H1 (cell line): ENCODE measurements around the gene TRAF3IP1. TPM values are rescaled to one million over a fixed set of nuclear protein-coding genes. Genes with fewer than 3 reads are reported as not detected.

Source experiments
- CTCF ChIA-PET: fragments of 300-600 bp; sonication (Branson Sonifier 250); formaldehyde crosslinking; loops from one replicate; lab custom pipeline; 2021; ENCODE audit not compliant: partially characterized antibody; lab: Charles Lee
- POLR2A ChIA-PET: fragments of 300-600 bp; sonication (Branson Sonifier 250); formaldehyde crosslinking; loops from one replicate; lab custom pipeline; 2021; ENCODE audit warnings: inconsistent platforms; ENCODE audit not compliant: partially characterized antibody; lab: Charles Lee
- DNase-seq, 2 experiments: peaks; one replicate each; pipeline versions ENCODE4 v3.0.0 to v3.0.0-alpha.2; 2010 to 2022; ENCODE audit warnings: low spot score in 2 of 2, low read depth in 1 of 2, mixed read lengths in 1 of 2
- FAIRE-seq: peaks from 2 replicates; lab custom pipeline; 2011; peaks lifted over from hg19 to GRCh38; lab: Jason Lieb, UNC
- H2AFZ ChIP-seq: 2 replicates; pipeline ENCODE4 v1.8.1; 2012; ENCODE audit warnings: low read length, inconsistent platforms
- H2AK5ac ChIP-seq: 2 replicates; pipeline ENCODE4 v1.6.1; 2013; ENCODE audit warnings: low read depth, low read length
- H2BK120ac ChIP-seq: replicated peaks from 2 replicates; pipeline ENCODE3; 2013; ENCODE audit warnings: low read depth, low read length, inconsistent platforms
- H2BK12ac ChIP-seq: 2 replicates; pipeline ENCODE4 v1.6.1; 2013; ENCODE audit warnings: low read depth, low read length
- H2BK15ac ChIP-seq: 2 replicates; pipeline ENCODE4 v1.6.1; 2013; ENCODE audit warnings: low read length
- H2BK20ac ChIP-seq: 2 replicates; pipeline ENCODE4 v1.6.1; 2013; ENCODE audit warnings: low read length
- H2BK5ac ChIP-seq: 2 replicates; pipeline ENCODE4 v1.6.1; 2013; ENCODE audit warnings: low read depth, low read length
- H3K14ac ChIP-seq: 2 replicates; pipeline ENCODE4 v1.6.1; 2013; ENCODE audit warnings: inconsistent platforms; ENCODE audit not compliant: insufficient read length
- H3K18ac ChIP-seq: 2 replicates; pipeline ENCODE4 v1.6.1; 2013; ENCODE audit warnings: low read length; ENCODE audit errors: extremely low read depth
- H3K23ac ChIP-seq: 2 replicates; pipeline ENCODE4 v1.6.1; 2013; ENCODE audit warnings: inconsistent platforms; ENCODE audit not compliant: insufficient read length
- H3K23me2 ChIP-seq: 2 replicates; pipeline ENCODE4 v1.6.1; 2013; ENCODE audit warnings: low read depth, low read length
- H3K27ac ChIP-seq: 2 replicates; pipeline ENCODE4 v1.6.1; 2011; ENCODE audit warnings: low read depth, low read length, inconsistent platforms
- H3K27me3 ChIP-seq, 4 experiments: replicated peaks in 1 of 4; 1 replicate in 1 of 4; 2 replicates in 3 of 4; pipeline versions ENCODE4 v1.6.1 to v1.8.1; 2011 to 2013; ENCODE audit warnings: low read length in 3 of 4, mild to moderate bottlenecking in 3 of 4, inconsistent platforms in 2 of 4, mixed read lengths in 2 of 4, moderate library complexity in 1 of 4; ENCODE audit not compliant: control insufficient read depth in 3 of 4, insufficient read depth in 3 of 4; ENCODE audit errors: extremely low read depth in 1 of 4
- H3K36me3 ChIP-seq, 4 experiments: 2 replicates each; pipeline versions ENCODE4 v1.6.1 to v1.8.1; 2011 to 2013; ENCODE audit warnings: mild to moderate bottlenecking in 4 of 4, low read length in 3 of 4, moderate library complexity in 2 of 4, control low read depth in 1 of 4, inconsistent platforms in 1 of 4; ENCODE audit not compliant: insufficient read depth in 4 of 4, control insufficient read depth in 2 of 4
- H3K4ac ChIP-seq: replicated peaks from 2 replicates; pipeline ENCODE3; 2013; ENCODE audit warnings: low read length, low read depth, mixed read lengths, inconsistent platforms; ENCODE audit not compliant: insufficient read length
- H3K4me1 ChIP-seq, 4 experiments: replicated peaks in 1 of 4; 1 replicate in 1 of 4; 2 replicates in 3 of 4; pipeline versions ENCODE4 v1.6.1 to v1.8.1; 2011 to 2013; ENCODE audit warnings: low read length in 3 of 4, inconsistent platforms in 2 of 4, mixed read lengths in 1 of 4; ENCODE audit not compliant: insufficient read depth in 4 of 4, control insufficient read depth in 3 of 4
- H3K4me2 ChIP-seq, 2 experiments: 2 replicates each; pipeline versions ENCODE4 v1.6.1 to v1.8.1; 2011 to 2013; ENCODE audit warnings: low read depth in 2 of 2, low read length in 2 of 2, control low read depth in 1 of 2, inconsistent platforms in 1 of 2, mild to moderate bottlenecking in 1 of 2; ENCODE audit not compliant: insufficient read depth in 1 of 2
- H3K4me3 ChIP-seq, 4 experiments: fragments of 200-600, 300-600 bp in 1 of 4; sonication (generic), shearing (Covaris generic), sonication (Bioruptor Twin) in 1 of 4; 2 replicates each; pipeline versions ENCODE4 v1.5.1 to v1.8.1; 2011 to 2016; ENCODE audit warnings: low read length in 4 of 4, low read depth in 3 of 4, control low read depth in 2 of 4, inconsistent platforms in 2 of 4, mild to moderate bottlenecking in 2 of 4, mixed read lengths in 1 of 4, moderate library complexity in 1 of 4; ENCODE audit not compliant: insufficient read depth in 2 of 4; ENCODE audit errors: extremely low read depth in 1 of 4
- H3K56ac ChIP-seq: replicated peaks from 2 replicates; pipeline ENCODE3; 2013; ENCODE audit warnings: low read depth, mild to moderate bottlenecking, mixed read lengths, low read length, inconsistent platforms; ENCODE audit not compliant: insufficient read length
- H3K79me1 ChIP-seq: 2 replicates; pipeline ENCODE4 v1.6.1; 2013; ENCODE audit warnings: low read depth, low read length, control low read depth
- H3K79me2 ChIP-seq, 2 experiments: 2 replicates each; pipeline versions ENCODE4 v1.6.1 to v1.8.1; 2012 to 2013; ENCODE audit warnings: low read length in 2 of 2, mild to moderate bottlenecking in 2 of 2, inconsistent platforms in 1 of 2; ENCODE audit not compliant: insufficient read depth in 2 of 2, control insufficient read depth in 1 of 2
- H3K9ac ChIP-seq, 4 experiments: replicated peaks in 1 of 4; 1 replicate in 1 of 4; 2 replicates in 3 of 4; pipeline versions ENCODE4 v1.6.1 to v1.8.1; 2011 to 2013; ENCODE audit warnings: low read depth in 3 of 4, low read length in 3 of 4, control low read depth in 2 of 4, mild to moderate bottlenecking in 2 of 4, moderate library complexity in 2 of 4, inconsistent platforms in 1 of 4; ENCODE audit errors: extremely low read depth in 1 of 4
- H3K9me3 ChIP-seq, 2 experiments: 2 replicates each; pipeline versions ENCODE4 v1.6.1 to v1.8.1; 2012 to 2013; ENCODE audit warnings: mild to moderate bottlenecking in 2 of 2, moderate library complexity in 2 of 2, control low read depth in 1 of 2, inconsistent platforms in 1 of 2, low read depth in 1 of 2, low read length in 1 of 2, mixed read lengths in 1 of 2; ENCODE audit not compliant: insufficient read depth in 2 of 2
- H4K20me1 ChIP-seq, 2 experiments: replicated peaks in 1 of 2; 2 replicates each; pipeline versions ENCODE3 to v1.8.1; 2011 to 2013; ENCODE audit warnings: inconsistent platforms in 2 of 2, low read length in 2 of 2, mild to moderate bottlenecking in 1 of 2; ENCODE audit not compliant: insufficient read depth in 2 of 2, control insufficient read depth in 1 of 2
- H4K5ac ChIP-seq: 2 replicates; pipeline ENCODE4 v1.6.1; 2013; ENCODE audit warnings: low read length, low read depth, mixed read lengths, inconsistent platforms; ENCODE audit not compliant: insufficient read length
- H4K8ac ChIP-seq: 2 replicates; pipeline ENCODE4 v1.8.0; 2013; ENCODE audit warnings: mild to moderate bottlenecking, moderate library complexity, low read length, inconsistent platforms; ENCODE audit not compliant: insufficient read depth; ENCODE audit errors: extremely low read depth
- H4K91ac ChIP-seq: replicated peaks from 2 replicates; pipeline ENCODE3; 2013; ENCODE audit warnings: low read length, mixed read lengths, inconsistent platforms; ENCODE audit not compliant: insufficient read length
- BRCA1 ChIP-seq: IDR thresholded peaks from 2 replicates; pipeline ENCODE4 v1.6.1; 2012; ENCODE audit warnings: low read depth, low read length, improper control_type of control experiment
- CBX8 ChIP-seq: fragments of 300-800, 300-1000 bp; sonication (generic); IDR thresholded peaks from 2 replicates; pipeline ENCODE4 v1.7.1; 2016; ENCODE audit warnings: low read depth, low read length, borderline replicate concordance
- CHD2 ChIP-seq: IDR thresholded peaks from 2 replicates; pipeline ENCODE4 v1.6.1; 2012; ENCODE audit warnings: low read length, improper control_type of control experiment
- CTBP2 ChIP-seq: IDR thresholded peaks from 2 replicates; pipeline ENCODE4 v1.7.0; 2011; ENCODE audit warnings: borderline replicate concordance, mild to moderate bottlenecking, moderate library complexity, mixed read lengths, low read length; ENCODE audit not compliant: insufficient read depth, insufficient read length
- EZH2 ChIP-seq: fragments of 200-600 bp; sonication (generic); IDR thresholded peaks from 2 replicates; pipeline ENCODE4 v1.7.1; 2012; ENCODE audit warnings: low read depth, mild to moderate bottlenecking, moderate library complexity, low read length, inconsistent platforms; ENCODE audit not compliant: severe bottlenecking
- GTF2F1 ChIP-seq: IDR thresholded peaks from 2 replicates; pipeline ENCODE4 v1.6.1; 2012; ENCODE audit warnings: low read depth, low read length, improper control_type of control experiment, borderline replicate concordance
- HDAC2 ChIP-seq, 2 experiments: fragments of 300-600 bp in 1 of 2; sonication (generic) in 1 of 2; IDR thresholded peaks; 2 replicates each; pipeline ENCODE4 v1.6.1; 2011 to 2012; ENCODE audit warnings: low read depth in 2 of 2, low read length in 2 of 2, mild to moderate bottlenecking in 2 of 2, moderate library complexity in 2 of 2, borderline replicate concordance in 1 of 2, inconsistent platforms in 1 of 2
- JUND ChIP-seq: IDR thresholded peaks from 2 replicates; pipeline ENCODE4 v1.6.1; 2011; ENCODE audit warnings: mild to moderate bottlenecking, improper control_type of control experiment, low read length
- KDM1A ChIP-seq: fragments of 200-600, 300-600 bp; sonication (generic); IDR thresholded peaks from 2 replicates; pipeline ENCODE4 v1.7.1; 2016; ENCODE audit warnings: mild to moderate bottlenecking, low read length, borderline replicate concordance
- RNF2 ChIP-seq: fragments of 200-900, 300-1000 bp; sonication (generic); IDR thresholded peaks from 2 replicates; pipeline ENCODE4 v1.7.1; 2016; ENCODE audit warnings: borderline replicate concordance, low read depth, mild to moderate bottlenecking, antibody characterized with exemption, low read length; ENCODE audit not compliant: poor library complexity, severe bottlenecking; ENCODE audit errors: missing control alignments
- TAF1 ChIP-seq: IDR thresholded peaks from 2 replicates; pipeline ENCODE4 v1.6.1; 2011; ENCODE audit warnings: mild to moderate bottlenecking, low read depth, low read length
- TCF12 ChIP-seq: IDR thresholded peaks from 2 replicates; pipeline ENCODE4 v1.6.1; 2011; ENCODE audit warnings: low read depth, mild to moderate bottlenecking, low read length
- TEAD4 ChIP-seq: IDR thresholded peaks from 2 replicates; pipeline ENCODE4 v1.6.1; 2012; ENCODE audit warnings: low read depth, low read length, inconsistent platforms, mixed read lengths
- YY1 ChIP-seq: IDR thresholded peaks from 2 replicates; pipeline ENCODE4 v1.6.1; 2011; ENCODE audit warnings: low read depth, mild to moderate bottlenecking, low read length
- WGBS, 2 experiments: shearing (Covaris generic) in 1 of 2; methylation state at CpG; one replicate each; pipeline versions ENCODE4 v1.1.6 to v1.1.7; 2013 to 2015; ENCODE audit warnings: low lambda C conversion rate in 2 of 2, mixed read lengths in 2 of 2, inconsistent platforms in 1 of 2, low coverage in 1 of 2, missing lambda C conversion rate in 1 of 2; ENCODE audit not compliant: insufficient replicate concordance in 2 of 2, insufficient coverage in 1 of 2, insufficient read length in 1 of 2; ENCODE audit errors: extremely low coverage in 1 of 2, missing lambda C conversion rate in 1 of 2; 5-methylcytosine and 5-hydroxymethylcytosine counted together
- polyA plus RNA-seq, 7 experiments: library from polyadenylated mRNA; depleted of rRNA in 3 of 7; stranded (reverse) in 5 of 7; unstranded in 2 of 7; fragments of >200 nt in 5 of 7; fragments of 200-250 nt in 2 of 7; gene quantifications; 1 replicate in 5 of 7; 2 replicates in 1 of 7; 4 replicates in 1 of 7; pipeline versions ENCODE4 v1.2.1 to v1.2.3, GENCODE V29; 2011 to 2013; ENCODE audit warnings: missing spikeins in 2 of 7, mixed read lengths in 2 of 7
- total RNA-seq: library from RNA; stranded (reverse); fragmentation: NEBNext Ultra II Directional; extraction: Animal tissue kit (Norgen Biotek cat#: 25700); gene quantifications from 2 replicates; pipeline ENCODE4 v1.2.1, GENCODE V29; 2021

The TRAF3IP1 gene
- total and polyA plus RNA-seq, 2 of the 8 experiments (the other 6 are each of a cell fraction or from before 2014, with no cell fraction given) = 2.3 to 17.5 TPM

DNA sequence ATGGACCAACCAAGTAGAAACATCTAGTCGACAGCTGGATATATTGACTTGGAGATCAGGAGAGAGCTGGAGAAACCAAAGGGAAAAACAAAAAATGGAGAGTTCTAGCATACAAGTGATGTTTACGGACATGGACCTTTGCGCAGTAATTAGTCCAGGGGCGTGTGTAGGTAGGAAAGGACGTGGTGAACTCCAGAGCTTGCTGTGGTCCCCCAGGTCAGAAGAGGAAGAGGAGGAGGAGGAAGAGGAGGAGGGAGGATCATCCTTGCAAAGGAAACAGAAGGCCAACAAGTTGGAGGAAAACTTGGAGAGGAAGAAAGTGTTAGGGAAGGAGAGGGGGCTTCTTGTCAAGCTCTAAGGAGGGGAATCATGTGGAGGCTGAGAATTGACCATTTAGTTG lies 17.5 kb downstream of the TRAF3IP1 start:
- Histone ChIP-seq H2BK20ac (no peak overlapping the region), H3K79me2 (no peaks in the 10 kb centered on the region), H2BK12ac (no peak overlapping the region), H2BK120ac (no peak overlapping the region), H2AFZ (no peak overlapping the region), H3K9ac (no peak overlapping the region), H2BK15ac (no peak overlapping the region), H2AK5ac (no peak overlapping the region), H3K4me2 (no peak overlapping the region), H3K36me3 (peaks cover 0 to 3% (median 0%) of the 10 kb centered on the region in 4 experiments; a peak in 1 of 8 replicates), H3K79me1 (no peaks in the 10 kb centered on the region; the same call in 1 of the 2 replicates), H3K4me1 (no peaks in the 10 kb centered on the region), H4K8ac (no peak overlapping the region), H3K27ac (no peak overlapping the region), H4K20me1 (peaks cover 0 to 2% of the 10 kb centered on the region in 2 experiments), H3K23ac (no peak overlapping the region), H3K14ac (no peak overlapping the region), H4K91ac (no peak overlapping the region), H3K4ac (no peak overlapping the region), H3K4me3 (no peak overlapping the region), H3K9me3 (no peaks in the 10 kb centered on the region), H4K5ac (no peak overlapping the region), H3K23me2 (no peaks in the 10 kb centered on the region), H3K18ac (no peak overlapping the region), H3K27me3 (no peaks in the 10 kb centered on the region), H3K56ac (no peak overlapping the region), H2BK5ac (no peak overlapping the region)
- no peak for FAIRE-seq
- WGBS, 2 experiments = 82% methylated on average over 5 of the region's 5 CpGs; no CpG with 5 or more reads in 1 of the 2 experiments
- ChIA-PET POLR2A (interaction anchor here (0.6 kb wide), 1 partner anchor 91 kb away, joined by 3 read pairs; no protein-coding TSS in a partner anchor), CTCF (interaction anchor here (4.8 kb wide), 1 partner anchor 19 kb away, joined by 18 read pairs; no protein-coding TSS in a partner anchor)
- DNase-seq = no peak
- TF ChIP-seq KDM1A = no peak
- TF ChIP-seq TAF1 = no peak
- no peak for TF ChIP-seq CHD2
- TF ChIP-seq TCF12 = no peak
- no peak for TF ChIP-seq RNF2
- no peak for TF ChIP-seq EZH2
- no peak for TF ChIP-seq YY1
- no peak for TF ChIP-seq BRCA1
- TF ChIP-seq HDAC2 (IDR thresholded peaks at IDR 0.05; ENCODE audit: borderline replicate concordance in 1 of 2, low read depth in 2 of 2, low read length in 2 of 2) = no peak
- TF ChIP-seq CBX8 = no peak
- no peak for TF ChIP-seq CTBP2
- TF ChIP-seq JUND = no peak
- TF ChIP-seq TEAD4 = no peak
- no peak for TF ChIP-seq GTF2F1
